Measurements from ENCODE around the gene HSPA8. TPM values are rescaled to one million over a fixed set of nuclear protein-coding genes. Genes with fewer than 3 reads are reported as not detected.

Gene HSPA8
- total and polyA plus RNA-seq, 2 experiments from 2014 or later: 826 to 2,903 TPM

GRCh38 chr11:123041185-123041584 is 20.8 kb downstream of the HSPA8 start:
- Histone ChIP-seq H3F3A (replicated peaks; ENCODE audit: low read depth) (no peaks in the 10 kb centered on the region), H3K4me2 (no peak overlapping the region), H3K27me3 (ENCODE audit: insufficient read depth) (no peaks in the 10 kb centered on the region), H3K9me2 (ENCODE audit: insufficient read depth) (no peaks in the 10 kb centered on the region), H3K36me3 (ENCODE audit: insufficient read depth) (no peaks in the 10 kb centered on the region), H3K79me2 (replicated peaks; ENCODE audit: insufficient read depth) (no peaks in the 10 kb centered on the region), H3K4me3 (no peak overlapping the region), H3K27ac (ENCODE audit: low read depth) (no peak overlapping the region), H4K20me1 (replicated peaks; ENCODE audit: insufficient read depth) (no peaks in the 10 kb centered on the region), H3K4me1 (ENCODE audit: insufficient read depth) (no peaks in the 10 kb centered on the region), H2AFZ (0 out of 2 replicates have a peak overlapping the region, but pooled peaks have one; percentile 10)
- DNase-seq (ENCODE audit: low spot score) (no peak), ATAC-seq (no peak)
- Mint-ChIP-seq H3K27ac (no peak overlapping the region), H3K4me1 (no peaks in the 10 kb centered on the region), H3K4me3 (no peak overlapping the region), H3K36me3 (ENCODE audit: low read depth) (no peaks in the 10 kb centered on the region), H3K9me3 (no peaks in the 10 kb centered on the region), H3K27me3 (ENCODE audit: insufficient read depth, low read depth, poor library complexity) (peaks cover 3% of the 10 kb centered on the region)
- no peak for TF ChIP-seq NANOG (IDR thresholded peaks at IDR 0.05; ENCODE audit: borderline replicate concordance)
- TF ChIP-seq CREB1 (CRISPR knock-in tag; IDR thresholded peaks at IDR 0.05; ENCODE audit: low read depth): no peak
- TF ChIP-seq ZNF331 (CRISPR knock-in tag; IDR thresholded peaks at IDR 0.05; ENCODE audit: low read depth): no peak
- no peak for TF ChIP-seq ZNF114 (CRISPR knock-in tag; IDR thresholded peaks at IDR 0.05)
- TF ChIP-seq EZH2phosphoT487 (IDR thresholded peaks at IDR 0.05; ENCODE audit: unreplicated experiment): no peak
- no peak for TF ChIP-seq ZNF462 (CRISPR knock-in tag; IDR thresholded peaks at IDR 0.05)
- TF ChIP-seq EZH2 (IDR thresholded peaks at IDR 0.05; ENCODE audit: low read depth, unreplicated experiment): no peak
- no peak for TF ChIP-seq STAT1 (IDR thresholded peaks at IDR 0.05; ENCODE audit: unreplicated experiment)
- TF ChIP-seq CTCF (conservative IDR thresholded peaks at IDR 0.05; ENCODE audit: low read depth in 2 of 2): no peak
- no peak for TF ChIP-seq ETS1 (IDR thresholded peaks at IDR 0.05)
- no peak for TF ChIP-seq JUNB (IDR thresholded peaks at IDR 0.05; ENCODE audit: unreplicated experiment)
- no peak for TF ChIP-seq POLR2AphosphoS5 (IDR thresholded peaks at IDR 0.05; ENCODE audit: low read depth)
- no peak for TF ChIP-seq REST (IDR thresholded peaks at IDR 0.05; ENCODE audit: unreplicated experiment)
